A673 (cell line): ENCODE measurements around the gene DENND2C. TPM values are rescaled to one million over a fixed set of nuclear protein-coding genes. Genes with fewer than 3 reads are reported as not detected.

Experiments
- BruUV-seq: library from RNA; stranded (reverse); fragments of 400-500 nt; replicated peaks from 2 replicates; lab custom pipeline; 2021; lab: Mats Ljungman, UMichigan
- CTCF ChIA-PET: fragments of 300-600 bp; sonication (Branson Sonifier 250); formaldehyde crosslinking; loops from one replicate; lab custom pipeline; 2022; ENCODE audit warnings: antibody characterized with exemption; lab: Charles Lee
- POLR2A ChIA-PET: fragments of 300-600 bp; sonication (Branson Sonifier 250); formaldehyde crosslinking; loops from one replicate; lab custom pipeline; 2022; ENCODE audit warnings: antibody characterized with exemption; ENCODE audit not compliant: low non-redundant PET; lab: Charles Lee
- DNase-seq: peaks from one replicate; pipeline ENCODE4 v3.0.0-alpha.2; 2015; ENCODE audit warnings: low spot score
- H3K27ac ChIP-seq: fragments of 200-600 bp; sonication (generic); 2 replicates; pipeline ENCODE4 v1.5.1; 2016; ENCODE audit warnings: mixed run types, low read depth, mild to moderate bottlenecking, mixed read lengths, antibody characterized with exemption, low read length; ENCODE audit not compliant: poor library complexity, severe bottlenecking
- H3K27me3 ChIP-seq: fragments of 200-600 bp; sonication (generic); replicated peaks from 2 replicates; pipeline ENCODE4 v1.6.1; 2017; ENCODE audit warnings: mixed run types, low read depth, mild to moderate bottlenecking, mixed read lengths, antibody characterized with exemption, low read length; ENCODE audit not compliant: insufficient read depth, poor library complexity
- H3K36me3 ChIP-seq: fragments of 200-600 bp; sonication (generic); 2 replicates; pipeline ENCODE4 v1.6.1; 2016; ENCODE audit warnings: mixed run types, mild to moderate bottlenecking, mixed read lengths, antibody characterized with exemption, low read length; ENCODE audit not compliant: insufficient read depth, poor library complexity, severe bottlenecking
- H3K4me1 ChIP-seq: fragments of 200-600 bp; sonication (generic); 2 replicates; pipeline ENCODE4 v1.6.1; 2017; ENCODE audit warnings: mixed run types, mild to moderate bottlenecking, mixed read lengths, antibody characterized with exemption, low read length; ENCODE audit not compliant: insufficient read depth, poor library complexity, severe bottlenecking
- H3K4me3 ChIP-seq: fragments of 200-600 bp; sonication (generic); 2 replicates; pipeline ENCODE4 v1.5.1; 2016; ENCODE audit warnings: low read depth, mixed run types, mild to moderate bottlenecking, mixed read lengths, low read length; ENCODE audit not compliant: poor library complexity, severe bottlenecking
- H3K9me3 ChIP-seq: fragments of 200-600 bp; sonication (generic); 2 replicates; pipeline ENCODE4 v1.6.1; 2016; ENCODE audit warnings: mixed run types, low read depth, mild to moderate bottlenecking, mixed read lengths, antibody characterized with exemption, low read length; ENCODE audit not compliant: poor library complexity, severe bottlenecking
- EZH2 ChIP-seq: fragments of 200-600 bp; sonication (generic); IDR thresholded peaks from 2 replicates; pipeline ENCODE4 v1.6.1; 2017; ENCODE audit warnings: borderline replicate concordance, low read depth, mild to moderate bottlenecking, mixed read lengths, antibody characterized with exemption, low read length; ENCODE audit not compliant: poor library complexity, severe bottlenecking
- intact Hi-C: fragments of 100-400 bp; cut with micrococcal nuclease; formaldehyde crosslinking; loops from one replicate; pipeline ENCODE4 v1.10.0; 2022; ENCODE audit not compliant: unreplicated experiment
- total RNA-seq: library from RNA; stranded (reverse); gene quantifications from 2 replicates; pipeline ENCODE4 v1.2.3, GENCODE V29; 2021
- TF ChIP-seq, protein P1 (sequence below): fragments of 300-800, 200-600 bp; sonication (generic); conservative IDR thresholded peaks from 2 replicates; pipeline ENCODE4 v1.5.1; 2017; ENCODE audit warnings: low read depth, mild to moderate bottlenecking, antibody characterized with exemption, low read length, moderate library complexity, mixed read lengths

The DENND2C gene
- total RNA-seq, 1 experiment from 2014 or later = 1.9 TPM

- ChIA-PET POLR2A (no interaction called here), CTCF (no interaction called here)
- H3K27me3 ChIP-seq = no peaks in the 10 kb centered on the region
- H3K4me3 ChIP-seq = no peak overlapping the region
- H3K27ac ChIP-seq = no peak overlapping the region
- no TSS peak for BruUV-seq
- H3K36me3 ChIP-seq = no peaks in the 10 kb centered on the region
- TF ChIP-seq, protein P1, sequence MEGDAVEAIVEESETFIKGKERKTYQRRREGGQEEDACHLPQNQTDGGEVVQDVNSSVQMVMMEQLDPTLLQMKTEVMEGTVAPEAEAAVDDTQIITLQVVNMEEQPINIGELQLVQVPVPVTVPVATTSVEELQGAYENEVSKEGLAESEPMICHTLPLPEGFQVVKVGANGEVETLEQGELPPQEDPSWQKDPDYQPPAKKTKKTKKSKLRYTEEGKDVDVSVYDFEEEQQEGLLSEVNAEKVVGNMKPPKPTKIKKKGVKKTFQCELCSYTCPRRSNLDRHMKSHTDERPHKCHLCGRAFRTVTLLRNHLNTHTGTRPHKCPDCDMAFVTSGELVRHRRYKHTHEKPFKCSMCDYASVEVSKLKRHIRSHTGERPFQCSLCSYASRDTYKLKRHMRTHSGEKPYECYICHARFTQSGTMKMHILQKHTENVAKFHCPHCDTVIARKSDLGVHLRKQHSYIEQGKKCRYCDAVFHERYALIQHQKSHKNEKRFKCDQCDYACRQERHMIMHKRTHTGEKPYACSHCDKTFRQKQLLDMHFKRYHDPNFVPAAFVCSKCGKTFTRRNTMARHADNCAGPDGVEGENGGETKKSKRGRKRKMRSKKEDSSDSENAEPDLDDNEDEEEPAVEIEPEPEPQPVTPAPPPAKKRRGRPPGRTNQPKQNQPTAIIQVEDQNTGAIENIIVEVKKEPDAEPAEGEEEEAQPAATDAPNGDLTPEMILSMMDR = no peak
- TF ChIP-seq EZH2 = no peak
- no peaks in the 10 kb centered on the region for H3K4me1 ChIP-seq
- DNase-seq = no peak
- intact Hi-C loops = no loop called here
- no peaks in the 10 kb centered on the region for H3K9me3 ChIP-seq
Observed at GRCh38 chr1:114666954-114667353, 2.9 kb downstream of the DENND2C start.

DNA sequence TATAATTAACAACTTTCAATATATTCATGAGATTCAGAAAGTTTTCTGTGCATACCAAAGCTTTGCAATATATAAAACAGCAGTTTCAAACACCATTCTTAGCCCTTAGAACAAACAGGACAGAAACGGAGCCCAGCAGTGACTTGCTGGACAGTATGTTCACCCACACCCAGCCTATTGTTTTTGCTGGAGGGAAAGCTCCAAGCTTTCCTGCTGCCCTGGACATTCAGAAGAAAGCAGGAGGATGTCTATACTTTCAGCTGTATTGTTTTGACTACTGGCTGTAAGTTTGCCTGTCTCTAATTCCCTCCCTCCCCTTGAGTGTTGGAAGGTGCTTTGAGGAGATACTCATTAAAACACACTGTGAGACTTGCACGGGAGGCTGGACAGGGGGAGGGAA, 9.6 kb downstream of the DENND2C start:
- DNase-seq = no peak
- intact Hi-C loops = no loop called here
- no TSS peak for BruUV-seq
- POLR2A ChIA-PET = no interaction called here
- Histone ChIP-seq H3K4me1 (no peaks in the 10 kb centered on the region), H3K27me3 (no peaks in the 10 kb centered on the region), H3K9me3 (no peaks in the 10 kb centered on the region), H3K4me3 (no peak overlapping the region), H3K36me3 (no peaks in the 10 kb centered on the region), H3K27ac (no peak overlapping the region)
- CTCF ChIA-PET = no interaction called here
- no peak for TF ChIP-seq EZH2
- TF ChIP-seq, protein P1 = no peak

DNA sequence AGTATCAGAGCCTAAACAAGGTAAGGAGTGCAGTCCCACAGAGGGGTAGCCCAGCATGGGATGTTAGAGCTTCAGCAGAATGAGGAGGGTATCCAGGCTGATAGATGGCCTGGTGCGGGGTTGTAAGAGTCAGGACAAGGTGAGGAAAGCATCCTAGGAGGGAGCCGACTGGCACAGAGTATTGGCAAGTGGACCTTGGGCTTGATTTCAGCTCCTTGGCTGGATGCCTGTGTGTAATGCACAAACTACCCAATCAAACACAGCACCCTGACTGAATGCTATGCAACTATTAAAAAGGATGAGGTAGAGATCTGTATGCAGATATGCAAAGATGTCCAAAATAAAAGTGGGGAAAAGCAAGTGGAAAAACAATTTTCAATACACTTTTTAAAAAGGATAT, 18.0 kb downstream of the DENND2C start:
- no peak for DNase-seq
- CTCF ChIA-PET = no interaction called here
- intact Hi-C loops = no loop called here
- no peaks in the 10 kb centered on the region for H3K9me3 ChIP-seq
- H3K27ac ChIP-seq = no peak overlapping the region
- no peaks in the 10 kb centered on the region for H3K4me1 ChIP-seq
- BruUV-seq = no TSS peak
- TF ChIP-seq EZH2 = no peak
- TF ChIP-seq, protein P1 = no peak
- no peaks in the 10 kb centered on the region for H3K27me3 ChIP-seq
- no peaks in the 10 kb centered on the region for H3K36me3 ChIP-seq
- POLR2A ChIA-PET = no interaction called here
- H3K4me3 ChIP-seq = no peak overlapping the region
